Measurements from ENCODE around the gene TNRC6C.
A peak's percentile ranks its signal among the peaks of the same experiment; 100 is the strongest.
"Not testable (repeated sequence)": the region's sequence is repeated elsewhere in the genome, so short reads cannot be mapped to it uniquely, and the experiment has no call there.

Gene TNRC6C

DNA sequence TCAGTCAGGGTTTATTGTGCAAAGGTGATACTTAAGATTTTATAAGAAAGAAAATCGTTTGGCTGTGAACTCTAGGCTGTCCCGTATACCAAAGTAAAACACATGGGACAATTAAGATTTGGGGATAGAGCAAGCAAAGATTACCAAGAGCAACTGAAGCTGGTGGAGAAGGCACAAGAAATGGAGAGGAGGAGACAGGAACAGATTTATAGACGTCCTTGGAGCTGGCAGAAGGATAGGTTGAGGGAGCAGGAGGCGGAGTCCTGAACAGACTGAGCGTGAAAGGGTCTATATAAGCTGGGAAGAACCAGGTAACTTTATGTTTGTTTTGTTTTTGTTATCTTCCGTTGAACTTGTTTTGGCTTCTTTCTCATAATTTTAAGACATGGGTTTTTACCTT lies 3.8 kb downstream of the TNRC6C start:
- no peak for DNase-seq (ENCODE audit: low read depth, low spot score)
- TF ChIP-seq, protein P1, sequence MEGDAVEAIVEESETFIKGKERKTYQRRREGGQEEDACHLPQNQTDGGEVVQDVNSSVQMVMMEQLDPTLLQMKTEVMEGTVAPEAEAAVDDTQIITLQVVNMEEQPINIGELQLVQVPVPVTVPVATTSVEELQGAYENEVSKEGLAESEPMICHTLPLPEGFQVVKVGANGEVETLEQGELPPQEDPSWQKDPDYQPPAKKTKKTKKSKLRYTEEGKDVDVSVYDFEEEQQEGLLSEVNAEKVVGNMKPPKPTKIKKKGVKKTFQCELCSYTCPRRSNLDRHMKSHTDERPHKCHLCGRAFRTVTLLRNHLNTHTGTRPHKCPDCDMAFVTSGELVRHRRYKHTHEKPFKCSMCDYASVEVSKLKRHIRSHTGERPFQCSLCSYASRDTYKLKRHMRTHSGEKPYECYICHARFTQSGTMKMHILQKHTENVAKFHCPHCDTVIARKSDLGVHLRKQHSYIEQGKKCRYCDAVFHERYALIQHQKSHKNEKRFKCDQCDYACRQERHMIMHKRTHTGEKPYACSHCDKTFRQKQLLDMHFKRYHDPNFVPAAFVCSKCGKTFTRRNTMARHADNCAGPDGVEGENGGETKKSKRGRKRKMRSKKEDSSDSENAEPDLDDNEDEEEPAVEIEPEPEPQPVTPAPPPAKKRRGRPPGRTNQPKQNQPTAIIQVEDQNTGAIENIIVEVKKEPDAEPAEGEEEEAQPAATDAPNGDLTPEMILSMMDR (IDR thresholded peaks at IDR 0.05; ENCODE audit: low read depth, low read length) = no peak
- no peak overlapping the region for H3K4me3 ChIP-seq (ENCODE audit: low read depth, low read length)
- in situ Hi-C loops (cut with HindIII; ENCODE audit: low sequenced_read_pairs) = no loop called here

DNA sequence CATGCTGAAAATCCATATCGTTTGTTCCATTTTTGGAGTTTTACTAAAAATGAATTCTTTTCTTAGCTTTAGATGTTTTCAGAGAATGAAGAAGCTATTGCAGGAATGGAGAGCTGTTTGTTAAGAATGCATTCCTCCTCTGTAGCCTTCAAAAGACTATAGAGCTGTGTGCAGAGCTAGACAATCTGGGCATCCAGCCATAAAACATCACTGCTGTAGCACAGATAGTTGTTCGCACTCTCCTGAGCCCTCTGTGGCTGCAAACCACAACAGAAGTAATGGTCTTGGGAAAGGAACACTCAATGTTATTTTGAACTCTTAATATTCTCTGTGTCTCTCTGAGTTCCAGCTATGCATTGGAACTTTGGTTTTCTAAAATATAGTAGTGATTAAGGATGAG lies 4.9 kb downstream of the TNRC6C start:
- in situ Hi-C loops (cut with HindIII; ENCODE audit: low sequenced_read_pairs) = no loop called here
- DNase-seq (ENCODE audit: low read depth, low spot score) = peak; percentile 95
- TF ChIP-seq, protein P1 (IDR thresholded peaks at IDR 0.05; ENCODE audit: low read depth, low read length) = no peak
- H3K4me3 ChIP-seq (ENCODE audit: low read depth, low read length) = no peak overlapping the region

DNA sequence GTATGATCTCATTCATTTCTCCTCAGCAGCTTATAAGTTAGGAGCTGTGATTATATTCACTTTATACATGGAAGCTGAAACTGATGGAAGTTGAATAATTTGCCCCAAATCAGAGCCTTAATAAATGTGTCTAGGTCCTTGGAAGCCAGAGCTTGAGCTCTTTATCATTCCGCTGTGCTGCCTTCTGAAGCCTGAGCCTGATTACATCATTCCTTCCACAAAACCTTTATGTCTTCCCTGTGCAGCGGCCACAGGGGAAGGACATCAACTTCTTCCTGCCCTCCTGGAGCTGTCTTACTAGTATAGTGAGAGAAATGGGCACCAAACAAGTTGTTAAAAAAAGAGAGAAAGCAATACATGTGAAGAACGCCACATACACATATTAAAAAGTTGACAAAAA lies 6.8 kb downstream of the TNRC6C start:
- TF ChIP-seq, protein P1 (IDR thresholded peaks at IDR 0.05; ENCODE audit: low read depth, low read length) = no peak
- in situ Hi-C loops (cut with HindIII; ENCODE audit: low sequenced_read_pairs) = no loop called here
- no peak overlapping the region for H3K4me3 ChIP-seq (ENCODE audit: low read depth, low read length)
- no peak for DNase-seq (ENCODE audit: low read depth, low spot score)

DNA sequence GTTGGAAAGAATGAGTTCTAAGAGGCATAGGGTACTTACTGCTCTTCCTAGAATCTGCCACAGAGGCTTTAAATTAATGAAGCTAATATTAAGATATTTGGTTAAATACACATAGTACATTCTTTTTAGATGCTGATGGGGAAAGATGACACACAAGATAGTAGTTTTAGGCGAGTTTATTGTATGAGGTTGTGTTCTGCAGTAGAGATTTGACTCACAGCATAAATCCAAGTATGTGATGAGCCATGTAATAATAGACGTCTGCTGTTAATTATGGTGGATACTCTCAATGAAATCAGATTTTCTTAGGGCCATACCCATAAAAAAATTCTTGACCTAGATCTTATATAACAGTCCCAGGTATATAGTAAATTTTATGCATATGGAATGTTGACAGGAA lies 8.0 kb downstream of the TNRC6C start:
- TF ChIP-seq, protein P1 (IDR thresholded peaks at IDR 0.05; ENCODE audit: low read depth, low read length) = no peak
- in situ Hi-C loops (cut with HindIII; ENCODE audit: low sequenced_read_pairs) = no loop called here
- no peak overlapping the region for H3K4me3 ChIP-seq (ENCODE audit: low read depth, low read length)
- no peak for DNase-seq (ENCODE audit: low read depth, low spot score)

GRCh38 chr17:77968788-77969187 lies 10.3 kb downstream of the TNRC6C start:
- in situ Hi-C loops (cut with HindIII; ENCODE audit: low sequenced_read_pairs) = no loop called here
- DNase-seq (ENCODE audit: low read depth, low spot score) = no peak
- no peak overlapping the region for H3K4me3 ChIP-seq (ENCODE audit: low read depth, low read length)
- TF ChIP-seq, protein P1 (IDR thresholded peaks at IDR 0.05; ENCODE audit: low read depth, low read length) = no peak

GRCh38 chr17:77972271-77972670 lies 13.8 kb downstream of the TNRC6C start:
- DNase-seq (ENCODE audit: low read depth, low spot score); H3K4me3 ChIP-seq (ENCODE audit: low read depth, low read length); in situ Hi-C loops (cut with HindIII; ENCODE audit: low sequenced_read_pairs): not testable (repeated sequence)

GRCh38 chr17:77973953-77974352 lies 15.4 kb downstream of the TNRC6C start:
- in situ Hi-C loops (cut with HindIII; ENCODE audit: low sequenced_read_pairs) = no loop called here
- DNase-seq (ENCODE audit: low read depth, low spot score) = no peak
- TF ChIP-seq, protein P1 (IDR thresholded peaks at IDR 0.05; ENCODE audit: low read depth, low read length) = no peak
- H3K4me3 ChIP-seq (ENCODE audit: low read depth, low read length) = no peak overlapping the region
